Osteocyte (in vitro differentiated cells): ENCODE measurements around the gene PRDM16. TPM values are rescaled to one million over a fixed set of nuclear protein-coding genes. Genes with fewer than 3 reads are reported as not detected.

ENCODE experiments used
- DNase-seq: peaks from one replicate; pipeline ENCODE4 v3.0.0; 2021; ENCODE audit warnings: mixed read lengths; ENCODE audit not compliant: unreplicated experiment; ENCODE audit errors: extremely low spot score
- H3K27ac Mint-ChIP-seq: one replicate; pipeline ENCODE4 v1.8.0; 2021; ENCODE audit warnings: mild to moderate bottlenecking, mixed read lengths; ENCODE audit not compliant: unreplicated experiment
- H3K27me3 Mint-ChIP-seq: one replicate; pipeline ENCODE4 v1.8.0; 2021; ENCODE audit warnings: mixed read lengths; ENCODE audit not compliant: unreplicated experiment
- H3K36me3 Mint-ChIP-seq: one replicate; pipeline ENCODE4 v1.8.0; 2021; ENCODE audit warnings: mixed read lengths; ENCODE audit not compliant: unreplicated experiment
- H3K4me1 Mint-ChIP-seq: one replicate; pipeline ENCODE4 v1.8.0; 2021; ENCODE audit warnings: mixed read lengths; ENCODE audit not compliant: unreplicated experiment
- H3K4me3 Mint-ChIP-seq: one replicate; pipeline ENCODE4 v1.8.0; 2021; ENCODE audit warnings: mild to moderate bottlenecking, moderate library complexity, mixed read lengths; ENCODE audit not compliant: unreplicated experiment
- H3K9me3 Mint-ChIP-seq: one replicate; pipeline ENCODE4 v1.8.0; 2021; ENCODE audit warnings: mixed read lengths; ENCODE audit not compliant: unreplicated experiment
- CTCF ChIP-seq: fragments of 200-600 bp; sonication (generic); IDR thresholded peaks from 2 replicates; pipeline ENCODE4 v1.5.0; 2021; ENCODE audit warnings: antibody characterized with exemption, mild to moderate bottlenecking, moderate library complexity
- total RNA-seq: library from RNA; stranded (reverse); gene quantifications from 2 replicates; pipeline ENCODE4 v1.2.1, GENCODE V29; 2021

Gene PRDM16
- total RNA-seq, 1 donor from 2014 or later: 7.1 TPM

DNA sequence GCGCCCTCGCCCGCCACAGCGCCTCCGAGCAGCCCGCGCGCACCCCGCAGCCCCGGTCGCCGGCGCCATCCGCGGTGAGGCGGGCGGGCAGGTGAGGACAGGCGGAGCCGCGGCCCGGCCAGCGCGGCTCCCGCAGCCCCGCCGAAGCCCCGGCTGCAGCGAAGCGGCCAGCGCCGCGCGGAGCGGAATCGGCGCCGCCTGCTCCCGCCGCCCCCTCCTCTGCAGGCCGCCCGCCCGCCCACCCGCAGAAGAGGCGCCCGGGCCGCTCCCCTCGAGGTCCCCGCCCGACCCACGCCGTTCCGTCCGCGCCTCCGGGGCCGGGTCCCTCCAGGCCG is 1.3 kb downstream of the PRDM16 start:
- H3K27ac Mint-ChIP-seq: no peak overlapping the region
- H3K4me3 Mint-ChIP-seq: no peak overlapping the region
- no peak for DNase-seq
- H3K36me3 Mint-ChIP-seq: no peaks in the 10 kb centered on the region
- no peak for TF ChIP-seq CTCF
- H3K4me1 Mint-ChIP-seq: peaks cover 4% of the 10 kb centered on the region
- H3K27me3 Mint-ChIP-seq: peaks cover 2% of the 10 kb centered on the region
- no peaks in the 10 kb centered on the region for H3K9me3 Mint-ChIP-seq

DNA sequence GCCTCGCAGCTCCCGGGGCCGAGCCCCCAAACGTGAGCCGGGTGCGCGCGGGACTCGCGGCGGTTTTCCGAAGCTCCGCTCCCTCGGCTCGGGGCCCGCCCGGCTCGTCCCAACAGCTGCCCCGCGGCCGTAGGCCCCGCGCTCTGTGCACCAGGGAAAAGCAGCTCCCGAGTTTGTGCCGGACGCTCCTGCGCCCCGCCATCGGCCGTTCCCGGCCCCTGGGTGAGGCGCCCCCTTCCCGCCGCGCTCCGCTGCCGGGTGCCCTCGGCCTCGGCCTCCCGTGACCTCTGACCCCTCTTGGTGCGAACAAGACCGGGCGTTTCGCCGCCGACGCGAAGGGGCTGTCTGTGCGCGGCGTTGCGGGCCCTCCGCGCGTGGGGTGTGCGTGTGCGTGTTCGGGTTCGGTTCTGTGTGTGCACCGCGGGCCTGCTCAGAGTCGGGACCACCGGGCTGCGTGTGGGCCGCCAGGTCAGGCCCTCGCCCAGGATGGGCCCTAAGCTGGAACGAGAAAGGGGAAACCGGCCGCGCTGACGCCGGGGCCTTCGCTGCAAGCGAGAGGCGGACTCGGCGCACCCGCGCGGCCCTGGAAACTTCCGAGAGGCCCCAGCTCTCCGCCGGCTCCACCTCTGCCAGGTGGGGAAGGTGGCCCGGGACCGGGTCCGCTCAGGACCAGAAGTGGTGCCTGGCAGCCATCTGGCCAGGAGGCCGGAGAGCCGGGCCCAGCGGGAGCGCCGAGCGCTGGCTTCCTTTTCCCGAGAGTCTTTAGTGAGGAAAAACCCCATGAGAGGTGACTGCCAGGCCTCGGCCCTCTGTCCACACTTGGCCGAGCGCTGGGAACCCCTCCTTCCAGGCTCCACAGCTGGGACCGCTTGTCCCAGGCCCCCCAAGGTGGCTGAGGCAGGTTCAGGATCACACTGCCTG is 1.9 kb downstream of the PRDM16 start:
- Mint-ChIP-seq H3K36me3 (no peaks in the 10 kb centered on the region), H3K27ac (no peak overlapping the region)

GRCh38 chr1:3071565-3072390 is 2.8 kb downstream of the PRDM16 start:
- peak overlapping the region; percentile 53 for H3K4me3 Mint-ChIP-seq
- DNase-seq: no peak
- H3K27ac Mint-ChIP-seq: no peak overlapping the region
- H3K36me3 Mint-ChIP-seq: no peaks in the 10 kb centered on the region
- TF ChIP-seq CTCF: no peak
- no peaks in the 10 kb centered on the region for H3K9me3 Mint-ChIP-seq
- peaks cover 4% of the 10 kb centered on the region for H3K4me1 Mint-ChIP-seq
- peaks cover 2% of the 10 kb centered on the region for H3K27me3 Mint-ChIP-seq

More for the DNA sequence above, 1.9 kb downstream of the PRDM16 start:
- TF ChIP-seq CTCF: no peak
- Mint-ChIP-seq H3K9me3 (no peaks in the 10 kb centered on the region), H3K4me3 (peak overlapping the region; percentile 53), H3K27me3 (peaks cover 2% of the 10 kb centered on the region), H3K4me1 (peaks cover 4% of the 10 kb centered on the region)
- no peak for DNase-seq

DNA sequence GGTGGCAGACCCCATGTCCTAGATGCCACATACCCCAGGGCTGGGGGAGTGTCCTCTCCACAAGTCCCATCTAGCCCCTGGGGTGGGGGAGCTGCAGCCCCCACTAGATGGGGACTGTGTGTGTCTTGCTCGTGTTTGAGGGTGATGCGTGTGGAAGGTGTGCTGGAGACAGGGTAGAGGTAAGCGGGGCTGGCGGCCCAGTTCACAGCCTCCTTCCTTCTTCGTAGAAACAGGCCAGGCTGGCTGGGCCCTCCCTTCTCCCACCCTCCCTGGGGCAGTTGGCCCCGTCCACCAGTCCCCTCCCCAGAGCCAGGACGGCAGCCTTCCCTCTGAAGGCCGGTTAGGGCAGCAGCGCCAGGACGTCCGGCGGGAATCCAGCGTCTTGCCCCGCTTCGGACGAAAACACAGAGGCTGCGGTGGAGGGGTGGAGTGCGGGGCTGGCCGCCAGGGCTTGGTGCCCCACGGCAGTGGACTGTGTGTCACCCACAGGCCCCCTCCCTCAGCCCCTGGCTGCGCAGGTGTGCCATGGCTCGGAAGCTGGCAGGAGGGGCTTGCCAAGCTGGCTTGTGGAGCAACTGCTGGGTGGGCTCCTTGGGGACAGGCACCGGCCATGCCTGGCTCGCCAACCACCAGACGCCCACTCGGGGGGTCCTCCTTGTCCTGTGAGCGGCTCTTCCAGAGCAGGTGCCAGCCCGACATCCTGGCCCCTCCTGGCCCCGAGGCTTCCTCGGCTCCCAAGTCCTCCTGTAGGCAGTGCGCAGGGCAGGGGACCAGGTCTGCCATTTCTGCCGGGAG is 3.6 kb downstream of the PRDM16 start:
- H3K27me3 Mint-ChIP-seq: peaks cover 2% of the 10 kb centered on the region
- no peak overlapping the region for H3K4me3 Mint-ChIP-seq
- H3K4me1 Mint-ChIP-seq: peaks cover 4% of the 10 kb centered on the region
- no peaks in the 10 kb centered on the region for H3K36me3 Mint-ChIP-seq
- no peak for DNase-seq
- H3K9me3 Mint-ChIP-seq: no peaks in the 10 kb centered on the region
- H3K27ac Mint-ChIP-seq: no peak overlapping the region
- no peak for TF ChIP-seq CTCF
